ENCODE measurements around the gene PWP2. TPM values are rescaled to one million over a fixed set of nuclear protein-coding genes. Genes with fewer than 3 reads are reported as not detected.

Gene PWP2
- total RNA-seq, 1 experiment from 2014 or later: 6.0 TPM

DNA sequence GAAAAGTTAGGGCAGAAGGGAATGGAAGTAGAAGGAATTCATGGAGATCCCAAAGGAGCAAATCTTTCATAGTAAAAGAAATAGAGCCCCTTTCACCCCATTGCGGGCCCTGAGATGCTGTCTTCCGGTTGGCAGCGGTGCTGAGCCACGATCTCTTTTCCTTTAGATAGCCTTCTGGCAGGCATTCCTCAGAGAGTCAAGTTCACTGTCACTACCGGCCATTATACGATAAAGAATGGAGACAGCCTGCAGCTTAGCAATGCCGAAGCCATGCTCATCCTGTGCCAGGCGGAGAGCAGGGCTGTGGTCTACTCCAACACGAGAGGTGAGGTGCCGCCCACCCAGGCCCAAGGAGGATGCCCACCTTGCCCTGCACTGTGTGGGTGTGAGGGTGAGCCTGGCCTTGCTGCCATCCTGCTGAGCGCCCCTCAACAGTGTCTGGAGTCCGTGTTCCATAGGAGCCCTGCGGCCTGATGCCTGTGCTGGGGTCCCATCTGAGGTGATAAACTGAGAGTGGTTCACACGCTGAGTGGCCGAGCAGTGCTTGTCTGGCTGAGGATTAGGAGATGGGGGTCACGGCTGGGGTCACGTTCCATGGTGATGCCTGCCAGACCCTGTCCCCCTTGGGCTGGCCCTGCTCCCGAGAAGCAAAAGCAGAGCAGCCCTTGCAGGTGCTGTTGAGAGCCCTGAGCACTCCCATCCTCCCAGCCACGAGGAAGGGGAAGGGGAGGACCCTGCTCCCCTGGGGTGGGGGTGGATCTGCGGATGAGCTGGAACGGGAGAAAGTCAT lies 20.4 kb upstream of the PWP2 start:
- Histone ChIP-seq H2AFZ (ENCODE audit: low read length) (no peak overlapping the region), H3K79me2 (ENCODE audit: insufficient read depth, low read length) (no peaks in the 10 kb centered on the region), H2BK120ac (ENCODE audit: low read depth, low read length, poor library complexity, severe bottlenecking) (no peak overlapping the region), H4K91ac (ENCODE audit: insufficient read length, low read depth, low read length) (no peak overlapping the region), H3K4me2 (ENCODE audit: insufficient read depth, insufficient read length, low read length) (no peak overlapping the region), H3K79me1 (ENCODE audit: insufficient read depth, low read depth, low read length, poor library complexity, severe bottlenecking) (no peaks in the 10 kb centered on the region), H3T11ph (ENCODE audit: low read length) (no peak overlapping the region), H3K27ac (ENCODE audit: insufficient read length, low read depth, low read length) (no peak overlapping the region), H2BK12ac (ENCODE audit: insufficient read length, low read depth, low read length) (no peak overlapping the region), H3K18ac (ENCODE audit: insufficient read length, low read depth, low read length) (no peak overlapping the region), H2BK5ac (ENCODE audit: insufficient read length, low read length) (no peak overlapping the region), H3K27me3 (ENCODE audit: insufficient read depth, low read length) (no peaks in the 10 kb centered on the region), H3K4me1 (ENCODE audit: insufficient read depth, low read length) (no peaks in the 10 kb centered on the region), H3K9me3 (ENCODE audit: control insufficient read depth, low read depth, low read length) (no peaks in the 10 kb centered on the region), H3K9ac (ENCODE audit: extremely low read depth, insufficient read length, low read length) (no peak overlapping the region), H3K23ac (ENCODE audit: insufficient read length, low read depth, low read length) (no peak overlapping the region), H3K14ac (ENCODE audit: insufficient read depth, low read length) (no peak overlapping the region), H2BK20ac (ENCODE audit: low read depth, low read length, poor library complexity, severe bottlenecking) (no peak overlapping the region), H4K8ac (replicated peaks; ENCODE audit: insufficient read length, low read depth, low read length) (no peak overlapping the region), H4K20me1 (ENCODE audit: control insufficient read depth, insufficient read depth, insufficient read length) (no peaks in the 10 kb centered on the region), H2AK5ac (ENCODE audit: insufficient read length, low read length) (no peak overlapping the region), H2BK15ac (ENCODE audit: low read depth, low read length) (no peak overlapping the region), H3K4ac (ENCODE audit: low read depth, low read length) (no peak overlapping the region), H3K23me2 (ENCODE audit: insufficient read length, low read depth, low read length, poor library complexity, severe bottlenecking) (no peaks in the 10 kb centered on the region), H3K56ac (ENCODE audit: insufficient read length, low read depth, low read length) (no peak overlapping the region), H4K5ac (ENCODE audit: insufficient read length, low read depth, low read length) (no peak overlapping the region)
- TF ChIP-seq, protein P1, sequence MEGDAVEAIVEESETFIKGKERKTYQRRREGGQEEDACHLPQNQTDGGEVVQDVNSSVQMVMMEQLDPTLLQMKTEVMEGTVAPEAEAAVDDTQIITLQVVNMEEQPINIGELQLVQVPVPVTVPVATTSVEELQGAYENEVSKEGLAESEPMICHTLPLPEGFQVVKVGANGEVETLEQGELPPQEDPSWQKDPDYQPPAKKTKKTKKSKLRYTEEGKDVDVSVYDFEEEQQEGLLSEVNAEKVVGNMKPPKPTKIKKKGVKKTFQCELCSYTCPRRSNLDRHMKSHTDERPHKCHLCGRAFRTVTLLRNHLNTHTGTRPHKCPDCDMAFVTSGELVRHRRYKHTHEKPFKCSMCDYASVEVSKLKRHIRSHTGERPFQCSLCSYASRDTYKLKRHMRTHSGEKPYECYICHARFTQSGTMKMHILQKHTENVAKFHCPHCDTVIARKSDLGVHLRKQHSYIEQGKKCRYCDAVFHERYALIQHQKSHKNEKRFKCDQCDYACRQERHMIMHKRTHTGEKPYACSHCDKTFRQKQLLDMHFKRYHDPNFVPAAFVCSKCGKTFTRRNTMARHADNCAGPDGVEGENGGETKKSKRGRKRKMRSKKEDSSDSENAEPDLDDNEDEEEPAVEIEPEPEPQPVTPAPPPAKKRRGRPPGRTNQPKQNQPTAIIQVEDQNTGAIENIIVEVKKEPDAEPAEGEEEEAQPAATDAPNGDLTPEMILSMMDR (conservative IDR thresholded peaks at IDR 0.05): no peak
- no CpG with 5 or more reads among the region's 21 CpGs for WGBS (ENCODE audit: extremely low coverage, insufficient read length, low lambda C conversion rate)
- no peak for DNase-seq
- Mint-ChIP-seq H3K27ac (0 out of 7 replicates have a peak overlapping the region, but pooled peaks of 1 of the 3 experiments have one; percentile 19), H3K4me3 (no peak overlapping the region), H3K9me3 (no peaks in the 10 kb centered on the region), H3K36me3 (ENCODE audit: insufficient read depth in 1 of 3, low read depth in 3 of 3) (peaks cover 17 to 77% (median 58%) of the 10 kb centered on the region in 3 experiments; a peak in 6 of 7 replicates), H3K27me3 (ENCODE audit: low read depth) (no peaks in the 10 kb centered on the region), H3K4me1 (no peaks in the 10 kb centered on the region)

Data from H9 (cell line).